Activated CD4-positive, alpha-beta T cell treated with anti-CD3 and anti-CD28 coated beads, Interleukin-10, Interleukin-2, amounts not matched to agents 100 ng/mL and 50 ng/mL, durations not matched to agents 16 hours and 8 hours (primary cell): ENCODE results near the gene GSN.

Experiments used
- DNase-seq: peaks from one replicate; pipeline ENCODE4 v3.0.0-alpha.2; 2020

Gene GSN

GRCh38 chr9:121359351-121360294 lies 91.7 kb downstream of the GSN start:
- DNase-seq = no peak

- DNase-seq = no peak
Measured at GRCh38 chr9:121360601-121361374, 92.8 kb downstream of the GSN start.

GRCh38 chr9:121362813-121363621 lies 95.1 kb downstream of the GSN start:
- DNase-seq = no peak

- DNase-seq = no peak
Measured at GRCh38 chr9:121363622-121363961, 95.6 kb downstream of the GSN start.

- no peak for DNase-seq
Measured at GRCh38 chr9:121364077-121364476, 96.1 kb downstream of the GSN start.

GRCh38 chr9:121364886-121365285 lies 96.9 kb downstream of the GSN start:
- no peak for DNase-seq

- DNase-seq = no peak
Measured at GRCh38 chr9:121365564-121365963, 97.6 kb downstream of the GSN start.

- DNase-seq = no peak
Measured at GRCh38 chr9:121366611-121367192, 98.7 kb downstream of the GSN start.

- no peak for DNase-seq
Measured at GRCh38 chr9:121367306-121368137, 99.6 kb downstream of the GSN start.

- DNase-seq = no peak
Measured at GRCh38 chr9:121368138-121368522, 100.2 kb downstream of the GSN start.

- DNase-seq = peak; percentile 38
Measured at GRCh38 chr9:121368745-121369144, 100.8 kb downstream of the GSN start.

GRCh38 chr9:121369595-121370265 lies 101.8 kb downstream of the GSN start, which contains the start of gene STOM:
STOM (minus strand) TSS chr9:121370250; CDS start chr9:121370187, 63 bp downstream.
- DNase-seq = peak; percentile 68

- DNase-seq = no peak
Measured at GRCh38 chr9:121371495-121372061, 103.6 kb downstream of the GSN start.

- DNase-seq = no peak
Measured at GRCh38 chr9:121372239-121373010, 104.5 kb downstream of the GSN start.

GRCh38 chr9:121373011-121373729 lies 105.2 kb downstream of the GSN start:
- DNase-seq = no peak

GRCh38 chr9:121376214-121376830 lies 108.4 kb downstream of the GSN start:
- no peak for DNase-seq

- no peak for DNase-seq
Measured at GRCh38 chr9:121380846-121381245, 112.9 kb downstream of the GSN start.
